Stimulated activated CD4-positive, alpha-beta T cell treated with anti-CD3 and anti-CD28 coated beads, TNF-alpha, amount 100 ng/mL, for 4 hours (primary cell): Measurements from ENCODE around the gene LDB1.
A peak's percentile ranks its signal among the peaks of the same experiment; 100 is the strongest.

Experiments used
- DNase-seq, 3 experiments: peaks; one replicate each; pipeline ENCODE4 v3.0.0-alpha.2; 2020; ENCODE audit warnings: low read depth in 3 of 3

Gene LDB1

GRCh38 chr10:102135956-102136526 is 15.9 kb upstream of the LDB1 start:
- no peak for DNase-seq

- no peak for DNase-seq
Observed at GRCh38 chr10:102134416-102134815, 14.2 kb upstream of the LDB1 start.

GRCh38 chr10:102133373-102134195 is 13.4 kb upstream of the LDB1 start:
- peak in 2 of 3 experiments; percentile 59 to 67 for DNase-seq

- DNase-seq, result peak; percentile 84 to 96 (median 94)
Observed at GRCh38 chr10:102132563-102133372, 12.6 kb upstream of the LDB1 start, which contains the start of gene PPRC1. Gene PPRC1, plus strand, starts transcription at chr10:102133040. Its CDS starts 29 bp downstream, at chr10:102133069.

GRCh38 chr10:102132193-102132562 is 12.0 kb upstream of the LDB1 start:
- no peak for DNase-seq

- no peak for DNase-seq
Observed at GRCh38 chr10:102131286-102132170, 11.4 kb upstream of the LDB1 start.

- DNase-seq, result no peak
Observed at GRCh38 chr10:102123223-102123622, 3.1 kb upstream of the LDB1 start.

GRCh38 chr10:102122450-102122849 is 2.3 kb upstream of the LDB1 start:
- DNase-seq, result no peak

GRCh38 chr10:102121739-102122372 is 1.7 kb upstream of the LDB1 start:
- no peak for DNase-seq

- no peak for DNase-seq
Observed at GRCh38 chr10:102120991-102121738, 997 bp upstream of the LDB1 start.

- DNase-seq, result no peak
Observed at GRCh38 chr10:102119417-102120141, 589 bp downstream of the LDB1 start.

- DNase-seq, result no peak
Observed at GRCh38 chr10:102118867-102119266, 1.3 kb downstream of the LDB1 start.

- DNase-seq, result peak in 2 of 3 experiments; percentile 42 to 55
Observed at GRCh38 chr10:102117391-102118159, 2.6 kb downstream of the LDB1 start.

- no peak for DNase-seq
Observed at GRCh38 chr10:102116656-102117055, 3.5 kb downstream of the LDB1 start.

GRCh38 chr10:102115775-102116174 is 4.4 kb downstream of the LDB1 start:
- no peak for DNase-seq

- peak; percentile 74 to 76 (median 76) for DNase-seq
Observed at GRCh38 chr10:102114861-102115618, 5.1 kb downstream of the LDB1 start.

GRCh38 chr10:102113956-102114857 is 6.0 kb downstream of the LDB1 start:
- no peak for DNase-seq
